HG02763 (cell line): Measurements from ENCODE around the gene GMPPA.
A peak's percentile ranks its signal among the peaks of the same experiment; 100 is the strongest.

Experiments
- ATAC-seq: cut with Tn5 transposase; IDR thresholded peaks from one replicate; pipeline ENCODE4 v1.9.1; 2021; ENCODE audit warnings: mild to moderate bottlenecking, moderate library complexity; ENCODE audit not compliant: unreplicated experiment

Gene GMPPA

DNA sequence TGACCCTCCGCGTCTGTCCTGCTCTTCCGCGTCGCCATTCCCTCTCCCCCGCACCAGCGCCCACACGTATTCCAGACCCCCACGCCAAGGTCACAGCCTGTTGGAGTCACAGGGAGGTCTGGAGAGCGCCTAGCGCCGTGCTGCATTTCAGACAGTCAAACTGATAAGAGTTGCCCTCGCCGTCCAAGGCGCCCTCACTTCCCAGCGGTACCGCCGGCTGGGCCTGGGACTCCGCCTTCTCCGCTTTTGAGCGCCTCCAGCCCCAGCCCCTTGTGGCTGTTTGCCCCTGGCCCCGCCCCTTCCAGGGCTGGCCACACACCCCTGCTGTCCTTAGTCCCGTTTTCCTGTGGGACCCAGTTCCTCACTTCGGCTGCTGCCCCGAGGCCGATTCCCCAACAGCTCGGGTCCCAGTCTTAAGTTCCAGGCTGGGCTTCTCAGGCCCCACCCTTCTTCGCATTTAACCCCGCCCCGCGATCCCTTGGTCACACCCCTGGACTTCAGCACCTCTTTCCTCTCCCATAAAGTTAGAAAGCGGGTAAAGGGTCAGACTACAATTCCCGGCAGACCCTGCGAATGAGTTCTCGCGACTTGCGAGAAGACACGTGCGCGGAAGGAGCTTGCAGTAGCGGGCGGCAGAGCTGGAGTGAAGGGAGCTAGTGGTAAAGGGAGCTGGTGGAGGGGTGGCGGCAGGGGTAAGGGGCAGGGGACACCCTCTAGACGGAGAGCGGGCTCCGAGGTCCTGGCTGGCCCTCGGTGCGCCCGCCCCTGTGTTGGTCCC, at the start of gene GMPPA:
Gene GMPPA, plus strand, starts transcription at position 612 of the 778 bp plus-strand sequence. CDS start 1,085 bp downstream, outside the sequence.
- peak; percentile 91 for ATAC-seq

- ATAC-seq: no peak
Observed at GRCh38 chr2:219449609-219450008, 49.1 kb upstream of the GMPPA start.

- no peak for ATAC-seq
Observed at GRCh38 chr2:219451661-219452360, 46.9 kb upstream of the GMPPA start.

DNA sequence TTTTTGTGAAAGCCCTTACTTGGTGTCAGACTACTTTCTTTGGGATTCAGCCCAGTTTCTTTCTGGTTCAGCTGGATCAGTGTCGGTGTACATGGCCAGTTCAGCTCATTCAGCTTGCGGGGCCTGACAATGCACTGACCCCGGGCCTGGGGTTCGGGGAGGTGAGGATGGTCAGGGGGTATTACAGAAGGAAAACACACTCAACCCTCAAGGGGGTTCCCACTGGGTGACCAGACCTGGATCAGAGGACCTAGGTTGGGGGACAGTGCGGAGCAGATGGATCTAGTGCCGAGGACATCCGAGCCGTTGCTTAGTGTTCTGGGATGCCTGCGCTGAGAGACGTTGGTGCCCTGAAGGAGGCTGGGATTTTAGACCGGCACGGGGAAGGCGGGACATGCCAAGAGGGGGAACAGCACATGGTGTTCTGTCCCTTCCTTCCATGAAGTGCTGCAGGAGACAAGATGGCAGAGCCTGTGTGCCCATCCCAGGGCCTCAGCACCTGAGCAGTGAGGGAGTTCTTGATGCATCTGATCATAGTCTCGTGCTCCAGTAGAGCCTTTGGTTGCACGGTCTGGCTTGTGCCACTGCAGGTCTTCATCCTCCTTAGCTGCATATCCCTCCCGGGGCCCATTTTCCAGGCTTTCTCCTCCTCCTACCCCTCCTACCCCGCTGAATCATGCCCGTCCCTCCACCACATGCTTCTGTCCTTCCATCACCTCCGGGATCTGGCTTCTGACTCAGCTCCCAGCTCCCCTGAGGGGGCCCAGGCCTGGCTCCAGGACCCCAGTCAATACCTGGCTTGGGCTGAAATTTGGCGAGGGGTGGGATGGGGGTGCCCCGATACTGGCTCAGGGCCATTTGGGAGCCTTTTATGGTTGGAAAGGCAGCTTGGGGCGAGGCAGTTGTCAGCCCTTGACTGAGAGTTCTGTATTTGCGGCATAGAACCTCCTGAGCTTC, 46.1 kb upstream of the GMPPA start:
- ATAC-seq: no peak

DNA sequence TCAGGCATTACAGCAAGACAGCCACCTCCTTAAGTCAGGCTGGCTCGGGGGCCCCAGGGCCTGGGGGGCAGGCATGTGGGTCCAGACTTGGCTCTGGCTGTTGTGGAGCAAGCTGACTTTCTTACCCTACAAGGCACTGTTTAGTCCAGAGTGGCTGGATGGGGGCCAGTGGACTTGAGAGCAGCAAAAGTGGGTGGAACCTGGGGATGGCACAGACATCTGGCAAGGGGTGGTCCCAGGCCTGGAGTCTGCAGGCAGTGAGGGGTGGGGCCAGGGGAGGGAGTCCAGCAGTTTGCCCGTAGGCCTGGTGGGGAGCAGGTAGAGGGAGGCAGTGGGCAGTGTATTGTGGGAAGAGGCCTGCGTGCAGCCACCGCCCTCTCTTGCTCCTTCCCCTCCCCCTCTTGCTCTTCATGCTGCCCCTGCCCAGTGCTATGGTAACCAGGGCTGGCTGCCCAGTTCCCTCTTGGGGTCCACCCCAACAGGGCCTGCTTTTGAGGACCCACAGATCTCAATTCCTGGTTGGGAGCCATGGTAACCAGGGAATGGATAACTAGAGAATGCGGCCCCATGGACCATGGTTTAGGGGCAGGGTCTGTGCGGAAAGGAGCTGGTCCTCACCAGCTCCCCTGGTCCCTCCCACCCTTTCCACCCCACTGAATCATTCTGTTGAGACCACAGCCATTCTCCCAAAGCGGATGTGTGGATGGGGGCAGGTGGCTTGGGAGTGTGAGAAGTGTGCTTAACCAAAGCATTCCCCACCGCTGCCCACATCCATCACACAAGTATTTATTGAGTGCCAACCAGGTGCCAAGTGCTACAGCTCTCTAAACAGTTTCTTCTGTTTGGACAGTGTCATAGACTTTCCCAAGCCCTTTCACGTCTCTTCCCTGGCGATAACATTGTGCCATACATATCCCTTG, 44.8 kb upstream of the GMPPA start:
- no peak for ATAC-seq

DNA sequence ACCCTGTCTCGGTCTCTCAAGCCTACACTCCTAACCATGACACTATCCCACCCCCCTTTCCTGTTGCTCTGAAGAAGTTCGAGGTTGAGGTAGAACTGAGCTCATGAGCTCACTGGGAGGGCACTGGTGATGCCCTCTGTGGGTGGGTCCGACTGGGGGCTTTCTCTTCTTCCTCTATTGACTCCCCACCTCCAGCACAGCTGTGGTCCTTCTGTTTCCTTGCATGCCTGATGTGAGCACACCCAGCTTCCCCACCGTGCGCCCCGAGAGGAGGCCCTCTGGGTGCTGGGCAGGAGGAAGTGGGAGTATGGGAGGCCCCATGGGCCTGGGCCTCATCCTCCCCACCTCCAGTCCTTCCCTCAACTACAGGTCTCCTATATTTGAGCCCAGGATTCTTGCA, 43.1 kb upstream of the GMPPA start:
- no peak for ATAC-seq

DNA sequence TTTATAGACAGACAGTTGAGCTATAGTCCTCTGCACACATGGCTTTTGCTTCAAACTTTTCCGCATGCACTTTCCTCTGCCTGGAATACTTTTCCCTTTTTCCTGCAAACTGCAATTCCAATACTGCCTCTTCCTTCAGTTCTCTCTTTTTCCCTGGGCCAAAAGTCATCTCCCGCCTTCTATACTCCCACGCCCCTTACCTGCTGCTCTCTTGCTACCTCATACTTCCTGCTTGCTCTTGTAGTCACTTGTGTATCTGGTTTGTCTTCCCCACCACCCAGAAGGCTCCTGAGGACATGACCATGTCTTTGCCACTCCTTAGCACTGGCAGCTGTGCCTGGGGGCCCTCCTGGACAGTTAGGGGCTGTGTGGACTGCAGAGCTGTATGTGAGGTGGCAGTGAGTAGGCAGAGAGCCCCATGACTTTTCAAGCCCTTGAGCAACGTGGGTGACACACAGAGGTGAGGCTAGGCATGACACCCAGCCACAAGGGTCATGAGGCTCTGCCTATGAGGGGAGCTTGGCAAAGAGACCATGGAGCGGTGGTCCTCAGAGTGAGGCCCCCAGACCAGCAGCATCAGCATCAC, 40.8 kb upstream of the GMPPA start:
- no peak for ATAC-seq

GRCh38 chr2:219458996-219459395, 39.7 kb upstream of the GMPPA start:
- no peak for ATAC-seq

GRCh38 chr2:219459460-219460311, 39.0 kb upstream of the GMPPA start:
- ATAC-seq: peak; percentile 70

- ATAC-seq: no peak
Observed at GRCh38 chr2:219460424-219460926, 38.2 kb upstream of the GMPPA start.

DNA sequence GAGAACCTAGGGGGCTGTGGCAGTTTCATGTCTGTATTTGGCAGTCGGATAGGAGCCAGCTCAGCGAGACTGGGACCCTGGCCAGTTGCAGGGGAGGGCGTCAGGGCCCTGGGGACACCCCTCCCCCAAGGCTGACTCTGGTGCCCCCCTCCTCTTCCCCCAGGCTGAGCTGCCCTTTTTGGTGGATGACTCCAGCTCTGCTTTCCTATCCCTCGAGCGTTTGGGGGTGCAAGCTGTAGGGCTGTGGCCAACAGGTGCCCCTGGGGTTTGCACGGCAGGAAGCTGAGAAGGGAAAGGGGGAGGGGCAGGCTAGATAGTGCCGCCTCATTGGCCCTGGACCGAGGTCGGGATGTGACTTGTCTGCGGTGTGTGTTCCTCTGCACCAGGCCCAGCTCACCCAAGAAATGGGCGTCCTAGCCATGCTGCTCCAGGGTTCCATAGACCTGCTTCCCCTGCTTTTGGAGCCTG, 37.6 kb upstream of the GMPPA start:
- no peak for ATAC-seq

- ATAC-seq: no peak
Observed at GRCh38 chr2:219461669-219462068, 37.0 kb upstream of the GMPPA start.

DNA sequence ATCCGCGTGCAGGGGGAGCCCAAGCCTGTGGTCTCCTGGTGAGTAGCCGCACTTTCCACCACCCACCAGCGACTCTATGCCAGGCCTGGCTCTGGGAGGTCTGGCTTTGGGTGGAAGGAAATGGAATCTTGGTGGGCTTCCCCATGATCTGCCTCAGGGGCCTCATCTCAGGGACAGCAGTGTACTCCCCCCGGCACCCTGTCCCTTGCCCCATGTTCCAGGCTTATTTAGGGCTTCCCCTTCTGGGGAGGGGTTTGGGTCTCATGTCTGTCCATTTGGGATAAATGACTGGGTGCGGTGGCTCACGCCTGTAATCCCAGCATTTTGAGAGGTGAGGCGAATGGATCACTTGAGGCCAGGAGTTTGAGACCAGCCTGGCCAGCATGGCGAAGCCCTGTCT, 36.3 kb upstream of the GMPPA start:
- no peak for ATAC-seq

- ATAC-seq: no peak
Observed at GRCh38 chr2:219464286-219465032, 34.2 kb upstream of the GMPPA start.

GRCh38 chr2:219465659-219466561, 32.8 kb upstream of the GMPPA start:
- no peak for ATAC-seq

DNA sequence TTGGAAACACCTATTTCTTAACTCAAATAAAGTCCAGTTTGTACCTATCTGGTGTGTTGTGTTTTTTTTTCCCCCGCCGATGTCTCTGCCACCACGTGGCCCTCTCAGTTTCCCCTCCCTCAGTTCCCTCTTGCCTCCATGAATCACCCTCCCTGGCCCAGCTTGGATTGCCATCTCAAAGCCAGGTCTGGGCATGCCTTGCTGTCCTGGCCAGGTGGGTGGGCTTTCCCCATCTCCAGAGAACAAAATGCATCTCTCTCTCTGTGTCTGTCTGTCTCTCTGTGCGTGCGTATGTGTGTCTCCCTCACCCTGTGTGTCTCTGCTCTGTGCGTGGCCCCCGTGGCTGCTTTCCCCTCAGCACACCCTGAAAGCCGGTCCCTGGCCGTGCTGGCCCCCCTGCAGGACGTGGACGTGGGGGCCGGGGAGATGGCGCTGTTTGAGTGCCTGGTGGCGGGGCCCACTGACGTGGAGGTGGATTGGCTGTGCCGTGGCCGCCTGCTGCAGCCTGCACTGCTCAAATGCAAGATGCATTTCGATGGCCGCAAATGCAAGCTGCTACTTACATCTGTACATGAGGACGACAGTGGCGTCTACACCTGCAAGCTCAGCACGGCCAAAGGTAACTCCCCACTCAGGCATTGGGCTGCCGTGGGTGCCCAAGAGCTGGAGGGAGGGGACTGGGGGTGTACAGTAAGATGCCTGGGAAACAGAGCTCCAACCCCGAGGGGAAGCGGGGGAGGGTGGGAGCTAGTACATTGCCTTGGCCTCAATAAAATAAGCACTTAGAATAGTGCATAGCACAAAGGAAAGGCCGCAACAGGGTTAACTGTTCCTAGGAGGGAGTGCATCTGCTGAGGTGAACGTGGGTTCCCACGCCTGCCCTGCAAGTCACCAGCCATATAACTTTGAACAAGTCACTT, 31.6 kb upstream of the GMPPA start:
- no peak for ATAC-seq
